ENCODE measurements around the gene DCUN1D1. TPM values are rescaled to one million over a fixed set of nuclear protein-coding genes. Genes with fewer than 3 reads are reported as not detected.
A peak's percentile ranks its signal among the peaks of the same experiment; 100 is the strongest.

The DCUN1D1 gene
- polyA plus RNA-seq, 3 donors, result 6.1 to 37.6 (median 26.9) TPM

DNA sequence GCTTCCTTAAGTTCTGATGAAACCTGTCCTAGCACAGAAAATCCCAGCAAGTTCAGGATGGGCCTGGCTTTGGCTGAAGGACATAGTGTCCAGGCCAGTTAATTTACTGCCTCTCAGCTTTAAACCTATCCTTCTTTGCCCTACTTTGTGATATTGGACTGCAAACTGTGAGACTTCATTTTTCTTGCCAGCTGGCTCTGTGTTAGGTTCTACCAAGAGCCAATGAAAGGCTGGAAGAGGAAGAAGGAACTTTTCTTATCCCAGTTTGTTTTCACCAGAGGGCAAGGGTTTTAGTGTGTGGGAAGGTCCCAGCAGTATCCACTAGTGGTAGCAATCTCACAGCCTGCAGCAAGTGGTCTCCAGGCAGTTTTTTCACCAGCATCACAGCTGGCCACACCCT is 18.2 kb downstream of the DCUN1D1 start:
- Histone ChIP-seq H3K27ac (ENCODE audit: low read depth in 1 of 2, low read length in 2 of 2) (peak overlapping the region in 1 of 2 donors; percentile 38), H3K36me3 (replicated peaks in 1 of 2; ENCODE audit: control insufficient read depth in 1 of 2, insufficient read depth in 2 of 2, low read length in 2 of 2) (peaks cover 23 to 58% of the 10 kb centered on the region in 2 donors), H3K4me3 (replicated peaks in 1 of 3; ENCODE audit: low read depth in 2 of 3, low read length in 3 of 3) (no peak overlapping the region), H3K9me3 (replicated peaks in 1 of 2; ENCODE audit: control insufficient read depth in 1 of 2, insufficient read depth in 1 of 2, low read length in 2 of 2) (no peaks in the 10 kb centered on the region), H3K9ac (ENCODE audit: insufficient read depth, low read length, poor library complexity, severe bottlenecking) (no peak overlapping the region), H3K79me2 (ENCODE audit: insufficient read depth, low read length) (peaks cover 34% of the 10 kb centered on the region), H4K20me1 (ENCODE audit: insufficient read depth, low read length) (peaks cover 36% of the 10 kb centered on the region), H3K4me1 (ENCODE audit: control insufficient read depth in 1 of 2, insufficient read depth in 2 of 2, low read length in 2 of 2) (peaks cover 3 to 9% of the 10 kb centered on the region in 2 donors), H3K4me2 (replicated peaks; ENCODE audit: extremely low read depth, low read length, poor library complexity, severe bottlenecking) (no peak overlapping the region), H2AFZ (ENCODE audit: insufficient read depth, low read depth, low read length, poor library complexity, severe bottlenecking) (no peak overlapping the region), H3K27me3 (ENCODE audit: control insufficient read depth in 2 of 2, insufficient read depth in 2 of 2, low read length in 2 of 2) (no peaks in the 10 kb centered on the region)
- intact Hi-C loops (cut with micrococcal nuclease), result no loop called here
- peak overlapping the region in 2 of 7 donors; percentile 33 to 37 for H3K27ac Mint-ChIP-seq
- no peak for TF ChIP-seq CTCF (IDR thresholded peaks at IDR 0.05)
- H3K9me3 Mint-ChIP-seq, result no peaks in the 10 kb centered on the region
- no peak for DNase-seq
- H3K4me1 Mint-ChIP-seq, result peaks cover 19% of the 10 kb centered on the region
- H3K36me3 Mint-ChIP-seq, result peaks cover 43 to 44% of the 10 kb centered on the region in 2 donors
- no peak overlapping the region for H3K4me3 Mint-ChIP-seq
- H3K27me3 Mint-ChIP-seq (ENCODE audit: low read depth in 3 of 3), result no peaks in the 10 kb centered on the region

GRCh38 chr3:182959474-182960350 is 20.6 kb downstream of the DCUN1D1 start:
- DNase-seq, result peak in 2 of 3 donors; percentile 35 to 41
- Histone ChIP-seq H3K9ac (ENCODE audit: insufficient read depth, low read length, poor library complexity, severe bottlenecking) (no peak overlapping the region), H2AFZ (ENCODE audit: insufficient read depth, low read depth, low read length, poor library complexity, severe bottlenecking) (no peak overlapping the region), H3K27me3 (ENCODE audit: control insufficient read depth in 2 of 2, insufficient read depth in 2 of 2, low read length in 2 of 2) (no peaks in the 10 kb centered on the region), H3K9me3 (replicated peaks in 1 of 2; ENCODE audit: control insufficient read depth in 1 of 2, insufficient read depth in 1 of 2, low read length in 2 of 2) (no peaks in the 10 kb centered on the region), H3K4me1 (ENCODE audit: control insufficient read depth in 1 of 2, insufficient read depth in 2 of 2, low read length in 2 of 2) (peaks cover 3 to 8% of the 10 kb centered on the region in 2 donors), H3K4me3 (replicated peaks in 1 of 3; ENCODE audit: low read depth in 2 of 3, low read length in 3 of 3) (no peak overlapping the region), H3K27ac (ENCODE audit: low read depth in 1 of 2, low read length in 2 of 2) (peak overlapping the region in 1 of 2 donors; percentile 45), H3K4me2 (replicated peaks; ENCODE audit: extremely low read depth, low read length, poor library complexity, severe bottlenecking) (no peak overlapping the region), H3K36me3 (replicated peaks in 1 of 2; ENCODE audit: control insufficient read depth in 1 of 2, insufficient read depth in 2 of 2, low read length in 2 of 2) (peaks cover 35 to 60% of the 10 kb centered on the region in 2 donors), H3K79me2 (ENCODE audit: insufficient read depth, low read length) (peaks cover 9% of the 10 kb centered on the region), H4K20me1 (ENCODE audit: insufficient read depth, low read length) (peaks cover 15% of the 10 kb centered on the region)
- Mint-ChIP-seq H3K4me1 (peaks cover 18% of the 10 kb centered on the region), H3K27me3 (ENCODE audit: low read depth in 3 of 3) (no peaks in the 10 kb centered on the region), H3K4me3 (no peak overlapping the region), H3K27ac (peak overlapping the region in 6 of 7 donors; percentile 32 to 85 (median 69)), H3K36me3 (peaks cover 49 to 55% of the 10 kb centered on the region in 2 donors), H3K9me3 (no peaks in the 10 kb centered on the region)
- TF ChIP-seq CTCF (IDR thresholded peaks at IDR 0.05), result no peak
- 0% methylated on average over 1 of the region's 4 CpGs for WGBS (ENCODE audit: insufficient coverage)
- intact Hi-C loops (cut with micrococcal nuclease), result no loop called here

Measured in CD14-positive monocyte (primary cell).